K562 (cell line): ENCODE results near the gene PARD6B. TPM values are rescaled to one million over a fixed set of nuclear protein-coding genes. Genes with fewer than 3 reads are reported as not detected.

ENCODE experiments used
- ATF1 ChIP-seq, 2 experiments: fragments of 450-650 bp in 1 of 2; IDR thresholded peaks; 2 replicates each; pipeline ENCODE4 v1.6.1; 2016; ENCODE audit warnings: missing compliant biosample characterization in 1 of 2, missing genetic modification characterization in 1 of 2
- FUS ChIP-seq: fragments of 200-400 bp; formaldehyde crosslinking; optimal IDR thresholded peaks from 2 replicates; pipeline ENCODE3; 2017; ENCODE audit warnings: low read depth, low read length
- SRSF3 ChIP-seq: fragments of 200-400 bp; formaldehyde crosslinking; IDR thresholded peaks from 2 replicates; pipeline ENCODE4 v1.6.1; 2016; ENCODE audit warnings: mild to moderate bottlenecking, low read length, moderate library complexity; ENCODE audit not compliant: insufficient read depth
- ZNF644 ChIP-seq: fragments of 200-800 bp; sonication (Bioruptor generic); IDR thresholded peaks from 2 replicates; pipeline ENCODE4 v1.6.1; 2016; ENCODE audit warnings: low read depth, missing genetic modification characterization, missing compliant biosample characterization
- polyA plus RNA-seq, 8 experiments: library from polyadenylated mRNA; depleted of rRNA in 4 of 8; stranded (reverse) in 5 of 8; unstranded in 3 of 8; fragments of >200 nt; fragmentation: Nextera tagmentation in 2 of 8; fragmentation: Illumina TruSeq in 1 of 8; extraction: Ambion mirVana in 2 of 8; extraction: Trizol in 1 of 8; gene quantifications; 2 replicates each; pipeline versions ENCODE4 v1.2.1 to v1.2.3, GENCODE V29; 2011 to 2014; ENCODE audit warnings: inconsistent platforms in 1 of 8, missing spikeins in 1 of 8
- total RNA-seq, 7 experiments: library from RNA; depleted of rRNA in 6 of 7; stranded (reverse); fragments of >200 nt in 6 of 7; fragmentation: Illumina TruSeq in 2 of 7; extraction: Trizol in 2 of 7; gene quantifications; 2 replicates each; pipeline versions ENCODE4 v1.2.1 to v1.2.3, GENCODE V29; 2011 to 2021; ENCODE audit warnings: low replicate concordance in 1 of 7
- TF ChIP-seq, protein P1 (sequence below): fragments of 450-650 bp; IDR thresholded peaks from 2 replicates; pipeline ENCODE4 v1.6.1; 2016; ENCODE audit warnings: mild to moderate bottlenecking, moderate library complexity
- TF ChIP-seq, protein P2 (sequence below): fragments of 450-650 bp; formaldehyde crosslinking; IDR thresholded peaks from 2 replicates; pipeline ENCODE4 v1.4.0; 2020; ENCODE audit warnings: mild to moderate bottlenecking
- TF ChIP-seq, protein P3 (sequence below): fragments of 450-650 bp; conservative IDR thresholded peaks from 2 replicates; pipeline ENCODE4 v1.6.1; 2016; ENCODE audit warnings: missing genetic modification characterization, low read depth, mild to moderate bottlenecking, control low read depth, missing compliant biosample characterization
- TF ChIP-seq, protein P4 (sequence below), 3 experiments: fragments of 200-800 bp in 1 of 3; fragments of 250-450 bp in 1 of 3; fragments of 450-650 bp in 1 of 3; sonication (Bioruptor Pico) in 1 of 3; sonication (Bioruptor generic) in 1 of 3; formaldehyde crosslinking in 1 of 3; IDR thresholded peaks; 2 replicates each; pipeline versions ENCODE4 v1.6.1 to v1.8.0; 2016 to 2022; ENCODE audit warnings: mild to moderate bottlenecking in 2 of 3, missing genetic modification characterization in 2 of 3, missing compliant biosample characterization in 1 of 3, moderate library complexity in 1 of 3

PARD6B gene
- total and polyA plus RNA-seq, 9 of the 15 experiments (the other 6 are each of a cell fraction or from before 2014, with no cell fraction given), result 1.7 to 12.3 (median 5.5) TPM

DNA sequence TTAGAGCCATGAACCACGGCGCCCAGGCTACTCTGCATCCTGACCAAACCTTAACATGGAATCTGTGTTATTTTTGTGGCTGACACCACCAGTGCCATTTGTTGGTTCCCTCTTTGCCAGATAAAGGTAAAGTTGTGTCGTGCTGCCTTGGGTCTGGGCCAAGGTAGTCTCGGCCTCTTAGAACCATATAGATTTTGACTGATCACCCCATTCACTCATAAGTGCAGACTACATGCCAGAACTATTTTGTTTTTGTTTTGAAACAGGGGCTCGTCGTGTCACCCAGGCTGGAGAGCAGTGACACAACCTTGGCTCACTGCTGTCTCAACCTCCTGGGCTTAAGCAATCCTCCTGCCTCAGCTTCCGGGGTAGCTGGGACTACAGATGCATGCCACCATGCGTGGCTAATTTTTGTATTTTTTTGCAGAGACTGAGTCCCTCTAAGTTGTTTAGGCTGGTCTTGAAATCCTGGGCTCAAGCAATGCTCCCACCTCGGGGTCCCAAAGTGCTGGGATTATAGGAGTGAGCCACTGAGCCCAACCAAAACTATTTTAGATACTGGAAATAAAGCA, 20.8 kb upstream of the PARD6B start (continued):
- TF ChIP-seq, protein P1, sequence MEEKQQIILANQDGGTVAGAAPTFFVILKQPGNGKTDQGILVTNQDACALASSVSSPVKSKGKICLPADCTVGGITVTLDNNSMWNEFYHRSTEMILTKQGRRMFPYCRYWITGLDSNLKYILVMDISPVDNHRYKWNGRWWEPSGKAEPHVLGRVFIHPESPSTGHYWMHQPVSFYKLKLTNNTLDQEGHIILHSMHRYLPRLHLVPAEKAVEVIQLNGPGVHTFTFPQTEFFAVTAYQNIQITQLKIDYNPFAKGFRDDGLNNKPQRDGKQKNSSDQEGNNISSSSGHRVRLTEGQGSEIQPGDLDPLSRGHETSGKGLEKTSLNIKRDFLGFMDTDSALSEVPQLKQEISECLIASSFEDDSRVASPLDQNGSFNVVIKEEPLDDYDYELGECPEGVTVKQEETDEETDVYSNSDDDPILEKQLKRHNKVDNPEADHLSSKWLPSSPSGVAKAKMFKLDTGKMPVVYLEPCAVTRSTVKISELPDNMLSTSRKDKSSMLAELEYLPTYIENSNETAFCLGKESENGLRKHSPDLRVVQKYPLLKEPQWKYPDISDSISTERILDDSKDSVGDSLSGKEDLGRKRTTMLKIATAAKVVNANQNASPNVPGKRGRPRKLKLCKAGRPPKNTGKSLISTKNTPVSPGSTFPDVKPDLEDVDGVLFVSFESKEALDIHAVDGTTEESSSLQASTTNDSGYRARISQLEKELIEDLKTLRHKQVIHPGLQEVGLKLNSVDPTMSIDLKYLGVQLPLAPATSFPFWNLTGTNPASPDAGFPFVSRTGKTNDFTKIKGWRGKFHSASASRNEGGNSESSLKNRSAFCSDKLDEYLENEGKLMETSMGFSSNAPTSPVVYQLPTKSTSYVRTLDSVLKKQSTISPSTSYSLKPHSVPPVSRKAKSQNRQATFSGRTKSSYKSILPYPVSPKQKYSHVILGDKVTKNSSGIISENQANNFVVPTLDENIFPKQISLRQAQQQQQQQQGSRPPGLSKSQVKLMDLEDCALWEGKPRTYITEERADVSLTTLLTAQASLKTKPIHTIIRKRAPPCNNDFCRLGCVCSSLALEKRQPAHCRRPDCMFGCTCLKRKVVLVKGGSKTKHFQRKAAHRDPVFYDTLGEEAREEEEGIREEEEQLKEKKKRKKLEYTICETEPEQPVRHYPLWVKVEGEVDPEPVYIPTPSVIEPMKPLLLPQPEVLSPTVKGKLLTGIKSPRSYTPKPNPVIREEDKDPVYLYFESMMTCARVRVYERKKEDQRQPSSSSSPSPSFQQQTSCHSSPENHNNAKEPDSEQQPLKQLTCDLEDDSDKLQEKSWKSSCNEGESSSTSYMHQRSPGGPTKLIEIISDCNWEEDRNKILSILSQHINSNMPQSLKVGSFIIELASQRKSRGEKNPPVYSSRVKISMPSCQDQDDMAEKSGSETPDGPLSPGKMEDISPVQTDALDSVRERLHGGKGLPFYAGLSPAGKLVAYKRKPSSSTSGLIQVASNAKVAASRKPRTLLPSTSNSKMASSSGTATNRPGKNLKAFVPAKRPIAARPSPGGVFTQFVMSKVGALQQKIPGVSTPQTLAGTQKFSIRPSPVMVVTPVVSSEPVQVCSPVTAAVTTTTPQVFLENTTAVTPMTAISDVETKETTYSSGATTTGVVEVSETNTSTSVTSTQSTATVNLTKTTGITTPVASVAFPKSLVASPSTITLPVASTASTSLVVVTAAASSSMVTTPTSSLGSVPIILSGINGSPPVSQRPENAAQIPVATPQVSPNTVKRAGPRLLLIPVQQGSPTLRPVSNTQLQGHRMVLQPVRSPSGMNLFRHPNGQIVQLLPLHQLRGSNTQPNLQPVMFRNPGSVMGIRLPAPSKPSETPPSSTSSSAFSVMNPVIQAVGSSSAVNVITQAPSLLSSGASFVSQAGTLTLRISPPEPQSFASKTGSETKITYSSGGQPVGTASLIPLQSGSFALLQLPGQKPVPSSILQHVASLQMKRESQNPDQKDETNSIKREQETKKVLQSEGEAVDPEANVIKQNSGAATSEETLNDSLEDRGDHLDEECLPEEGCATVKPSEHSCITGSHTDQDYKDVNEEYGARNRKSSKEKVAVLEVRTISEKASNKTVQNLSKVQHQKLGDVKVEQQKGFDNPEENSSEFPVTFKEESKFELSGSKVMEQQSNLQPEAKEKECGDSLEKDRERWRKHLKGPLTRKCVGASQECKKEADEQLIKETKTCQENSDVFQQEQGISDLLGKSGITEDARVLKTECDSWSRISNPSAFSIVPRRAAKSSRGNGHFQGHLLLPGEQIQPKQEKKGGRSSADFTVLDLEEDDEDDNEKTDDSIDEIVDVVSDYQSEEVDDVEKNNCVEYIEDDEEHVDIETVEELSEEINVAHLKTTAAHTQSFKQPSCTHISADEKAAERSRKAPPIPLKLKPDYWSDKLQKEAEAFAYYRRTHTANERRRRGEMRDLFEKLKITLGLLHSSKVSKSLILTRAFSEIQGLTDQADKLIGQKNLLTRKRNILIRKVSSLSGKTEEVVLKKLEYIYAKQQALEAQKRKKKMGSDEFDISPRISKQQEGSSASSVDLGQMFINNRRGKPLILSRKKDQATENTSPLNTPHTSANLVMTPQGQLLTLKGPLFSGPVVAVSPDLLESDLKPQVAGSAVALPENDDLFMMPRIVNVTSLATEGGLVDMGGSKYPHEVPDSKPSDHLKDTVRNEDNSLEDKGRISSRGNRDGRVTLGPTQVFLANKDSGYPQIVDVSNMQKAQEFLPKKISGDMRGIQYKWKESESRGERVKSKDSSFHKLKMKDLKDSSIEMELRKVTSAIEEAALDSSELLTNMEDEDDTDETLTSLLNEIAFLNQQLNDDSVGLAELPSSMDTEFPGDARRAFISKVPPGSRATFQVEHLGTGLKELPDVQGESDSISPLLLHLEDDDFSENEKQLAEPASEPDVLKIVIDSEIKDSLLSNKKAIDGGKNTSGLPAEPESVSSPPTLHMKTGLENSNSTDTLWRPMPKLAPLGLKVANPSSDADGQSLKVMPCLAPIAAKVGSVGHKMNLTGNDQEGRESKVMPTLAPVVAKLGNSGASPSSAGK, result no peak
- TF ChIP-seq, protein P2, sequence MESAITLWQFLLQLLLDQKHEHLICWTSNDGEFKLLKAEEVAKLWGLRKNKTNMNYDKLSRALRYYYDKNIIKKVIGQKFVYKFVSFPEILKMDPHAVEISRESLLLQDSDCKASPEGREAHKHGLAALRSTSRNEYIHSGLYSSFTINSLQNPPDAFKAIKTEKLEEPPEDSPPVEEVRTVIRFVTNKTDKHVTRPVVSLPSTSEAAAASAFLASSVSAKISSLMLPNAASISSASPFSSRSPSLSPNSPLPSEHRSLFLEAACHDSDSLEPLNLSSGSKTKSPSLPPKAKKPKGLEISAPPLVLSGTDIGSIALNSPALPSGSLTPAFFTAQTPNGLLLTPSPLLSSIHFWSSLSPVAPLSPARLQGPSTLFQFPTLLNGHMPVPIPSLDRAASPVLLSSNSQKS, result no peak
- TF ChIP-seq ATF1 (CRISPR knock-in tag; IDR thresholded peaks at IDR 0.05), result no peak
- TF ChIP-seq ATF1 (tag; IDR thresholded peaks at IDR 0.05), result no peak
- TF ChIP-seq, protein P3, sequence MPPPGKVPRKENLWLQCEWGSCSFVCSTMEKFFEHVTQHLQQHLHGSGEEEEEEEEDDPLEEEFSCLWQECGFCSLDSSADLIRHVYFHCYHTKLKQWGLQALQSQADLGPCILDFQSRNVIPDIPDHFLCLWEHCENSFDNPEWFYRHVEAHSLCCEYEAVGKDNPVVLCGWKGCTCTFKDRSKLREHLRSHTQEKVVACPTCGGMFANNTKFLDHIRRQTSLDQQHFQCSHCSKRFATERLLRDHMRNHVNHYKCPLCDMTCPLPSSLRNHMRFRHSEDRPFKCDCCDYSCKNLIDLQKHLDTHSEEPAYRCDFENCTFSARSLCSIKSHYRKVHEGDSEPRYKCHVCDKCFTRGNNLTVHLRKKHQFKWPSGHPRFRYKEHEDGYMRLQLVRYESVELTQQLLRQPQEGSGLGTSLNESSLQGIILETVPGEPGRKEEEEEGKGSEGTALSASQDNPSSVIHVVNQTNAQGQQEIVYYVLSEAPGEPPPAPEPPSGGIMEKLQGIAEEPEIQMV (tag), result 0 out of 2 replicates have a peak, but pooled peaks have one; percentile 15
- TF ChIP-seq SRSF3, result no peak
- no peak for TF ChIP-seq FUS
- TF ChIP-seq, protein P4, sequence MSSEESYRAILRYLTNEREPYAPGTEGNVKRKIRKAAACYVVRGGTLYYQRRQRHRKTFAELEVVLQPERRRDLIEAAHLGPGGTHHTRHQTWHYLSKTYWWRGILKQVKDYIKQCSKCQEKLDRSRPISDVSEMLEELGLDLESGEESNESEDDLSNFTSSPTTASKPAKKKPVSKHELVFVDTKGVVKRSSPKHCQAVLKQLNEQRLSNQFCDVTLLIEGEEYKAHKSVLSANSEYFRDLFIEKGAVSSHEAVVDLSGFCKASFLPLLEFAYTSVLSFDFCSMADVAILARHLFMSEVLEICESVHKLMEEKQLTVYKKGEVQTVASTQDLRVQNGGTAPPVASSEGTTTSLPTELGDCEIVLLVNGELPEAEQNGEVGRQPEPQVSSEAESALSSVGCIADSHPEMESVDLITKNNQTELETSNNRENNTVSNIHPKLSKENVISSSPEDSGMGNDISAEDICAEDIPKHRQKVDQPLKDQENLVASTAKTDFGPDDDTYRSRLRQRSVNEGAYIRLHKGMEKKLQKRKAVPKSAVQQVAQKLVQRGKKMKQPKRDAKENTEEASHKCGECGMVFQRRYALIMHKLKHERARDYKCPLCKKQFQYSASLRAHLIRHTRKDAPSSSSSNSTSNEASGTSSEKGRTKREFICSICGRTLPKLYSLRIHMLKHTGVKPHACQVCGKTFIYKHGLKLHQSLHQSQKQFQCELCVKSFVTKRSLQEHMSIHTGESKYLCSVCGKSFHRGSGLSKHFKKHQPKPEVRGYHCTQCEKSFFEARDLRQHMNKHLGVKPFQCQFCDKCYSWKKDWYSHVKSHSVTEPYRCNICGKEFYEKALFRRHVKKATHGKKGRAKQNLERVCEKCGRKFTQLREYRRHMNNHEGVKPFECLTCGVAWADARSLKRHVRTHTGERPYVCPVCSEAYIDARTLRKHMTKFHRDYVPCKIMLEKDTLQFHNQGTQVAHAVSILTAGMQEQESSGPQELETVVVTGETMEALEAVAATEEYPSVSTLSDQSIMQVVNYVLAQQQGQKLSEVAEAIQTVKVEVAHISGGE (CRISPR knock-in tag; IDR thresholded peaks at IDR 0.05), result peak in 1 of 3 experiments; percentile 92; a peak in 2 of 6 replicates
- TF ChIP-seq ZNF644, result no peak
